Thyroid gland (tissue), 4 donors: ENCODE results near the gene MEIOSIN.
"Not testable (repeated sequence)": the region's sequence is repeated elsewhere in the genome, so short reads cannot be mapped to it uniquely, and the experiment has no call there.

Source experiments
- POLR2A ChIP-seq, 2 donors: fragments of 450-650 bp; IDR thresholded peaks; one replicate each; pipeline ENCODE4 v1.6.1; 2017; ENCODE audit warnings: antibody characterized with exemption in 2 of 2, mild to moderate bottlenecking in 2 of 2, moderate library complexity in 1 of 2
- TF ChIP-seq, protein P1 (sequence below), 6 experiments: fragments of 200-600 bp in 3 of 6; fragments of 450-650 bp in 3 of 6; sonication (generic) in 3 of 6; IDR thresholded peaks; one replicate each; pipeline ENCODE4 v1.5.1; 2016 to 2019; ENCODE audit warnings: antibody characterized with exemption in 6 of 6, mild to moderate bottlenecking in 2 of 6, inconsistent platforms in 1 of 6, moderate library complexity in 1 of 6

DNA sequence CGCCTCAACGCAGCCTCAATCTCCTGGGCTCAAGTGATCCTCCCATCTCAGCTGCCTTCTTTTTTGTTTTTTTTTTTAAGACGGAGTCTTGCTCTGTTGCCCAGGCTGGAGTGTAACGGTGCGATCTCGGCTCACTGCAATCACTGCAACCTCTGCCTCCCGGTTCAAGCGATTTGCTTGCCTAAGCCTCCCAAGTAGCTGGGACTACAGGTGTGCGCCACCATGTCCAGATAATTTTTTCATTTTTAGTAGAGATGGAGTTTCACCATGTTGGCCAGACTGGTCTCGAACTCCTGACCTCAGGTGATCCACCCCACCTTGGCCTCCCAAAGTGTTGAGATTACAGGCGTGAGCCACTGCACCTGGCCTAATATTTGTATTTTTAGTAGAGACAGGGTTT, 13.2 kb upstream of the MEIOSIN start:
- TF ChIP-seq, protein P1, sequence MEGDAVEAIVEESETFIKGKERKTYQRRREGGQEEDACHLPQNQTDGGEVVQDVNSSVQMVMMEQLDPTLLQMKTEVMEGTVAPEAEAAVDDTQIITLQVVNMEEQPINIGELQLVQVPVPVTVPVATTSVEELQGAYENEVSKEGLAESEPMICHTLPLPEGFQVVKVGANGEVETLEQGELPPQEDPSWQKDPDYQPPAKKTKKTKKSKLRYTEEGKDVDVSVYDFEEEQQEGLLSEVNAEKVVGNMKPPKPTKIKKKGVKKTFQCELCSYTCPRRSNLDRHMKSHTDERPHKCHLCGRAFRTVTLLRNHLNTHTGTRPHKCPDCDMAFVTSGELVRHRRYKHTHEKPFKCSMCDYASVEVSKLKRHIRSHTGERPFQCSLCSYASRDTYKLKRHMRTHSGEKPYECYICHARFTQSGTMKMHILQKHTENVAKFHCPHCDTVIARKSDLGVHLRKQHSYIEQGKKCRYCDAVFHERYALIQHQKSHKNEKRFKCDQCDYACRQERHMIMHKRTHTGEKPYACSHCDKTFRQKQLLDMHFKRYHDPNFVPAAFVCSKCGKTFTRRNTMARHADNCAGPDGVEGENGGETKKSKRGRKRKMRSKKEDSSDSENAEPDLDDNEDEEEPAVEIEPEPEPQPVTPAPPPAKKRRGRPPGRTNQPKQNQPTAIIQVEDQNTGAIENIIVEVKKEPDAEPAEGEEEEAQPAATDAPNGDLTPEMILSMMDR (IDR thresholded peaks at IDR 0.05), result not testable (repeated sequence)
- not testable (repeated sequence) for TF ChIP-seq POLR2A (IDR thresholded peaks at IDR 0.05)
